HG03066 (cell line): ENCODE results near the gene SLC22A31.
"Not testable (repeated sequence)": the region's sequence is repeated elsewhere in the genome, so short reads cannot be mapped to it uniquely, and the experiment has no call there.

Experiments used
- ATAC-seq: cut with Tn5 transposase; IDR thresholded peaks from one replicate; pipeline ENCODE4 v1.9.1; 2021; ENCODE audit warnings: low read depth; ENCODE audit not compliant: unreplicated experiment

SLC22A31 gene

DNA sequence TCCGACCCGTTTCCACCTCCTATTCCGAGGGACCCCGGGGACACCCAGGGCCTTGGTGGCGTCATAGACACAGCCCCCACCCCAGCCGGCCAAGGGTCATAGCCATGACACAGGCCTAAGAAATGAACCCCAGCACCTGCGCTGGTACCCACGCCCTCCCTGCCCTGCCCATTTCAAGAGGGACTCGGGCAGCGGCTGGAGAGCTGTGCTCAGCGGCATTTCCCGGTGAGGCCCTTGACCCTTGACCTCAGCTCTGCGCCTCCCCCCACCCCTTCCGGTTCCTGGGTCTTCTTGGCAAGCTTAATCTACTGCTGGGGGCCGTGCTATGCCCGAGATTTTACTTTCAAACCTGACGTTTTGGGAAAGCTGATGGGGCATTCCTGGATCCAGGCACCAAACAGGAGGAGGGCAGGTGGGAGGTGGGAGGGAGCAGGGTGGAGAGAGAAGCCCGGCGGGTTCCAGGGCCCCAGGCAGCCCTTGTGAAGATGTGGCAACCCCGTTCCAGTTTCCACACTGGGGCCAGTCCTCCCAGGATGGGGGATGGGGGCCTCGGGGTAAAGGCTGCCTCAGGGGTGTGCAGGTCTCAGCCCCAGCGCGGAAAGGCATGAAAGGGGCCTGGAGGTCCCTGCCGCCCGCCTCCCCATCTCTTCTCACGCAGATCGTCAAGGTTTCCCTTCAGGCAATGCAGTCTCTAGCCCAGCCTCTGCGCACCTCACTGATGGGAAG is at the start of gene SLC22A31:
Gene SLC22A31 (minus strand): TSS at position 414 of the 726 bp plus-strand sequence. CDS start 36 bp downstream, at position 378.
- no peak for ATAC-seq

DNA sequence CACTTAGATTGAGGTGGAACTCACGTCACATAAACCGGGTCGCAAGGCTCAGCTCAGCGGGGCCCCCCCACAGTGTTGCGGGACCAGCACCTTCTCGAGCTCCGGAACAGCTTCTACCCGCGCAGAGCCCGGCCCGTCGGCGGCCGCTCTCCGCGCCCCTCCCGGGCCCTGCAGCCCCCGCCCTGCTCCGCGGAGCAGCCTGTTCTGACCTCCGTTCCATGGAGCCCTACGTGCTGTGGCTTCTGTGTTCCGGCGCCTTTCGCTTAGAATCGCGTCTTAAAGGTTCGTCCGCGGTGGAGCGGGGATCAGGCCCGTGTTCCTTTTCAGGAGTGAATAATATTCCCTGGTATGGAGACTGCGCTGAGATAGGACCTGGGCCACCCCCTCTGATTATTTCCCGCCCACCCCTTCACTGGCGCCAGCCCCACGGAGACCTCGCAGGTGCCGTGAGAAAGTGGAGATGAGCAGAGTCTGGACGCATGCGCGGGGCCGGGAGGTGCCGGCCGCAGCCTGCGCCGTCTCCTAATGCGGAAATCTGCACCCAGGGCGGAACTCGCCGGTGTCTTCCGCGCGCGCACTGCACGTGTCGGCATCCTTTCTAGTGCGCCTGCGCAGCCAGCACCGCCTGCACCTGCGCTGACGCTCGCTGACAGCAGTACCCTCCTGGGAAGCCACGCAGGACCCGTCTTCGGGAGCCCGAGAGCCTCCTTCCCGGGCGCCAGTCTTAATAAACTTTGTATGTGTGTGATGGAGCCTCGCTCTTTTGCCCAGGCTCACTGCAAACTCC is 48.1 kb upstream of the SLC22A31 start:
- no peak for ATAC-seq

DNA sequence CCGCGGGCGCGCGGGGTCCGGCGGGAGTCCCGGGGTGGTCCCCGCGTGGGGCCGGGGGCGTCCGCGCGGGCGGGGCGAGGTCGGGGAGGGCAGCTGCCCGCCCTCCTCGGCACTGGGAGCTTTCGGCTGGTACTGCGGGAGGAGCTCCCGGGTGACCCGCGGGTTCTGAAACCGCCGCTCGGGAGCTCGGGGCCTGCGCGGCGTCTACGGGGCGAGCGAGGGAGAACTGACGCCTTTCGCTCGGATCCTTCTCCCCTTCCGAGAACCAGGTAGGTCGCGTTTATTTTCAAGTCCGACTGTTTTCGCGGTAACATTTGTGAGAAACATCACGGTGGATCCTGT is 47.4 kb upstream of the SLC22A31 start:
- not testable (repeated sequence) for ATAC-seq

DNA sequence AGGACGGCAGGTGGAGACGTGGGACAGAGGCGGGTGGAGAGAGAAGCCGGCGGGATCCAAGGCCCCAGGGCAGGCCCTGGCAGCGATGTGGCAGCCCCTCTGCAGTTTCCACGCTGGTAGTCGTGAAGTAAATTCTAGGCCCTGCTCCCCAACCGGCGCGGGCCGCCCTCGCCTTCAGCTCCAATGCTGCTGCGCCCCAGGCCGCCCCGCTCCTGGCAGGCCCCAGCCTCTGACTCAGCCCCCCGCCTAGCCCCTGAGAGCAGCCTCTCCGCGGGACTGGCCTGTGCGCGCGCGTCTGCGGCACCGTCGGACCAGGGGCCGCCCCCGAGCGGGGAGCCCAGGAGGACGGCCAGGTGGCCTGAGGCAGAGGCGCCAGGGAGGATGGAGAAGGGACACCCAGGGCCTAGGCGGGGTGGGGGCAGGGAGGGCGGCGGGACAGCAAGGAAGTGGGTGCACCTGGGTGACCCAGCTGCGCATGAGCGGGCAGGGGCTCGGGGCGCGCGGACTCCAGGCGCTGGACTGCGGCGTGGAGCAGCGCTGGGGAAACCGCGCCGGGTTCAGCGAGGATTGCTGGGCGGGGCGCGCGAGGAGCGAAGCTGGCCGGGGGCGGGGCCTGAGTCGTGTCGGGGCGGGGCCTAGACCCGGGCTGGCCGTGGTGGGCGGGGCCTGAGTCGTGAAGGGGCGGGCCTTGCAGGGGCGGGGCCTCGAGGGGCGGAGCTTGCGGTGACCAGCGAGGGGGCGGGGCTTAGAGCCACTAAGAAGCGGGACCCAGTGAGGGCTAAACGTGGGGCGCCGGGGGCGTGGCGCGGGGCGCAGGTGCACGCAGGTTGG is 46.8 kb upstream of the SLC22A31 start:
- ATAC-seq, result peak; percentile 68

DNA sequence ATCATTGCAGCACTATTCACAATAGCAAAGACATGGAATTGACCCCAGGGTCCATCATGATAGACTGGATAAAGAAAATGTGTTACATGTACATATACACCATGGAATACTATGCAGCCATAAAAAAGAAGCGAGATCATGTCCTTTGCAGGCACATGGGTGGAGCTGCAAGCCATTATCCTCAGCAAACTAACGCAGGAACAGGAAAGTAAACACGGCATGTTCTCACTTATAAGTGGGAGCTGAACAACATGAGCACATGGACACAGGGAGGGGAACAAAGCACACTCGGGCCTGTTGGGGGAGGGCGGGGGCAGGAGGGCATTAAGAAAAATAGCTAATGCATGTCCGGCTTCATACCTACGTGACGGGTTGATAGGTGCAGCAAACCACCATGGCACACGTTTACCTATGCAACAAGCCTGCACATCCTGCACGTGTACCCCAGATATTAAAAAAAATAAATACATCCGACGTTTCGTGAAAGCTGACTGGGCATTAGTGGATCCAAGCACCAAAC is 46.1 kb upstream of the SLC22A31 start:
- ATAC-seq, result no peak

DNA sequence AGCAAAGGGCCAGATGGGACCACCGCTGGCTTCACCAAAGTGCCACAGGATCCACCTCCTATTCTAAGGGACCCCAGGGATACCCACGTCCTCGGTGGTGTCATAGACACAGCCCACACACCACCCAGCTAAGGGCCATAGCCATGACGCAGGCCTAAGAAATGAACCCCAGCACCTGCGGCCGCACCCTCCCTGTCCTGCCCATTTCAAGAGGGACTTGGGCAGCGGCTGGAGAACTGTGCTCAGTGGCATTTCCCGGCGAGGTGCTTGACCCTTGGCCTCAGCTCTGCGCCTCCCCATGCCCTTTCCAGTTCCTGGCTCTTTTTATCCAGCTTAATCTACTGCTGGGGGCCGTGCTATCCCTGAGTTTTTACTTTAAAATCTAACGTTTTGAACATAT is 44.4 kb upstream of the SLC22A31 start:
- ATAC-seq, result no peak

DNA sequence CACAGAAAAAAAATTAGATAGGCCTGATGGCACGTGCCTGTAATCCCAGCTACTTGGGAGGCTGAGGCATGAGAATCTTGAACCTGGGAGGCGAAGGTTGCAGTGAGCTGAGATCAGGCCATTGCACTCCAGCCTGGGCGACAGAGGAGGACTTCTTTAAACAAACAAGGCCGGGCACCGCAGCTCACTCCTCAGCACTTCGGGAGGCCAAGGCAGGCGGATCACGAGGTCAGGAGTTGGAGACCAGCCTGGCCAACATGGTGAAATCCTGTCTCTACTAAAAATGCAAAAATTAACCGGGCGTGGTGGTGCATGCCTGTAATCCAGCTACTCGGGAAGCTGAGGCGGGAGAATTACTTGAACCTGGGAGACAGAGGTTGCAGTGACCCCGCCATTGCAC is 43.9 kb upstream of the SLC22A31 start:
- ATAC-seq, result not testable (repeated sequence)

DNA sequence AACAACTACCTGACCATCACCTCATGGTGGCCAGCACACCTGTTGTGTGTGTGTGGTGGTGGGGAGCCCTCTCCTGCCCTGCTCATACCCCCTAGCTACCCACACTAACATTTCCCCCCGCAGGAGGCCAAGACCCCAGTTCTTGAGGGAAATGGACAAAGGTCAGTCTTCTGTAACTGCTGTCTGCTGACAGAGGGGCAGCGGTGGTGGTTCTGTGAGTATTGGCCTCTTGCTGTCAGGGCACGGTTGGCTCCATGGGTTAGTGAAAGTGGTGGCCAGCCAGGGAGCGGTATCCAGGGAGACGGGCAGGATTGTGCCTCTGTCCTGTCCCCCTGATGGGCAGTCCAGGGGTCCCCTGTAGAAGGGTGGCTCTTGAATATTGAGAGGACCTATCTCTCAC is 43.3 kb upstream of the SLC22A31 start:
- ATAC-seq, result no peak

DNA sequence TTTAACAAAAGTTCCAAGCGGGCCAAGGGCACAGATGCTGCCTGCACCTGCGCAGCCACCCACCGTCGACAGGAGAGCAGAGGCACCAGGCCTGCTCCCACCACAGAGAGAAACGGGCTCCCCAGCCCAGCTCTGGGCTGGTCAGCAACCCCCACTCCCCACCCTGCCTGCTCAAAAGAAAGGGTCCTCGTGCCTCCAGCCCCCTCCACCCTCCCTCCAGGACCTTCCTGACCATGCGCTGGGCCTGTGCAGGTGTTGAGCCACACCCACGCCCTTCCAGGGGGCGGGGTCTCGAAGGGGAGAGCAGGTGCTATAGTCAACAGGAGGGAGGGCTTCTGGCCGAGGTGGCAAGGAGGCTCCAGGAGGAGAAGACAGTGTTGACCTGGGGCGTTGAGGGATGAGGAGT is 42.5 kb upstream of the SLC22A31 start:
- no peak for ATAC-seq

DNA sequence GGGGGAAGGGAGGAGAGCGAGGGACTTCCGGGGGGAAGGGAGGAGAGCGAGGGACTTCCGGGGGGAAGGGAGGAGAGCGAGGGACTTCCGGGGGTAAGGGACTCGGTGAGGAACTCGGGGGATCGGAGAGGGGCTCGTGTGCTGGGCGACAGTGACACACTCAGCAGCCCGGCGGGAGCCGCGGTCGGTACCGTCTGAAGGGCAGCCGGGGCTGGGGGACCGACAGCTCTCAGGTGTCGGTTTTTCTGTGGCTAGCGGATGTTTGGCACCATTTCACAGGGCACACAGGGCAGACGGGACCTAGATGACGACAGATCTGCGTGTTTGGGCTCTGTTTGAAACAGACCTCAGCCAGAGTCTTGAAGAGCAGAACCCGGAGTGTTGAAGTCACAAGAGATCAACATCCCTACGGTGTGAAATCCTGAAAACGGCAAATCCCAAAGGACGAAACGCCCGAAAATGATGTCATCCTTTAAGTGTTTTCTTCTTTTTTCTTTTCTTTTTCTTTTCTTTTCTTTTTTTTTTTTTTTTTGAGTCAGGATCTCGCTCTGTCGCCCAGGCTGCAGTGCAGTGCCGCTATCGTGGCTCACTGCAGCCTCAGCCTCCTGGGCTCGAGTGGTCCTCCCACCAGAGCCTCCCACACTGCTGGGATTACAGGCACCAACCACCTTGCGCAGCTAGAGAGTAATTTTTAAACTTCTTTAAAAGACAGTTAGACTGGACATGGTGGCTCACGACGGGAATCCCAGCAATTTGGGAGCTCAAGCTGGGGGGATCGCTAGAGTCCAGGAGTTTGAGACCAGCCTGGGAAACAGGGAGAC is 41.1 kb upstream of the SLC22A31 start:
- peak; percentile 75 for ATAC-seq

DNA sequence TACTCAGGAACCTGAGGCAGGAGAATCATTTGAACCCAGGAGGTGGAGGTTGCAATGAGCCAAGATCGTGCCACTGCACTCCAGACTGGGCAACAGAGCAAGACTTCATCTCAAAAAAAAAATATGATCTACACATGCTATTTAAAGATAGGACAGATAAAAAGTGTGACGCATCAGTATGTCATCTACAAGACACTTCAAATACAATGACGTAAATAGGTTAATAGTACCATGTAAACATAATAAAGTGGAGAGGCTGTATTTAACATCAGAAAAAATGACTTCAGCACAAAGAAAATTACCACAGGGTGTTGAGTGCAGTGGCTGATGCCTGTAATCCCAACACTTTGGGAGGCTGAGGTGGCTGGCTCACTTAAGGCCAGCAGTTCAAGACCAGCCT is 37.4 kb upstream of the SLC22A31 start:
- no peak for ATAC-seq

DNA sequence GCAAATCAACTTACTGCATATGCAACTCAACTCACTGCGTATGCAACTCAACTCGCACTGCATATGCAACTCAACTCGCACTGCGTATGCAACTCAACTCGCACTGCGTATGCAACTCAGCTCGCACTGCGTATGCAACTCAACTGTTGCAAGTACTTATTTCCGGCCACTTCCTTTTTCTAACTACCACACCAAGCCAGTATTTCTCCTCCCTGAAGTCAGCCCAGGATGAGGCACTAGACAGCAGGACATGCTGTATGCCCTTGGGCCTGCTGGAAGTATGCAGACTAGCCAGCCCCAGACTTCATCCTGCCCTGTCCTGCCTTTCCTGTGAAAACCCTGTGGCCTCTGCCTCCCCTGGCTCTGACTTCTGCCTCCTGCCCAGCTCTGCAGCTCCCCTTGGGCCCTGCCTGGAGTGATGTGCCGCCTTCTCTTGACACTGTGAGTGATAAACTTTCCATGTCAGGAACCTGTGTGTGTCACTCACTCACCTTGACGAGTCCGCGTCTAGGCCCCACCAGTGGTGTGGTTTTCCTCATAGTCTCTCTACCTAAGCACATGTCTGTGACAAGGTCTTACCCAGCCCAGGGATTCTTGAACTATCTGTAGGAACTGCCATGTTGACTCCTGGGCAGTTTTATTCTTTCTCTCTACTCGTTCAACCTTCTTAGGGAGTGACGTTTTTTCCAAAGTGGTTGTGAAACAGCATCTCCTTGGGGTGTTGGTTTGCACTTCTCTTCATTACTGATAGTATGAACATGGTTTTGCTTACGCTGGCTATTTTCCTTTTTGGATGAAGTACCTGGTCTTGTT is 33.5 kb upstream of the SLC22A31 start:
- ATAC-seq, result no peak

DNA sequence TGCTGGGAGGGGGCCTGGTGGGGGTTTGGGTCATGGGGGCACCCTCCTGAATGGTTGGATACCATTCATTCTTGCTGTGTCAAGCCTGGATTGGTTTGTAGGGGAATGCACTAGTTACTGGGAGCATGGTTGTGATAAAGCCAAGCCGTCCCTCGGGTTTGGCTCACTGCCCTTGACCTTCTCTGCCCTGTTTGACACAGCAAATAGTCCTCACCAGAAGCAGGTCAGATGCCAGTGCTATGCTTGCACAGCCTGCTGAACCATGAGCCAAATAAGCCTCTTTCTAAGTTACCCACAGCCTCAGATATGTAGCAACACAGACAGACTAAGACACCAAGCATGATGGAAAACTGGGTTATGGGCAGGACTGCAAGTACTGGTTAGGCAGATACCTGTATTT is 31.8 kb upstream of the SLC22A31 start:
- no peak for ATAC-seq

DNA sequence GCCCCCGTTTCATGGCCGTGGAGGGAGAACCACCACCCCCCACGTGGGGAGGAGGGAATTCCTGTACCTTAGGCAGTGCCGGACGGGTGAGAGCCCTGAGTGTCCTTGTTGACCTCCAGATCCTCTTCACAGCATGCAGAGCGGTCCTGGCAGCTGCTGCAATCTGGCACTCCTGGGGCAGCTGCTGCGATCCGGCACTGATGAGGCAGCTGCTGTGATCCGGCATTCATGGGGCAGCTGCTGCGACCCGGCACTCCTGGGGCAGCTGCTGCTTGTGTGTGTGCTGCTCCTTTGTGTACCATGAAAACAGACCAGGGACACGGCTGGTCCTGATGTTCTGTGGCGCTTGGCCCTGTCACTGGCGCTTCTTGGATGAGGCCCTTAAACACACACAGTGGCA is 29.9 kb upstream of the SLC22A31 start:
- no peak for ATAC-seq

DNA sequence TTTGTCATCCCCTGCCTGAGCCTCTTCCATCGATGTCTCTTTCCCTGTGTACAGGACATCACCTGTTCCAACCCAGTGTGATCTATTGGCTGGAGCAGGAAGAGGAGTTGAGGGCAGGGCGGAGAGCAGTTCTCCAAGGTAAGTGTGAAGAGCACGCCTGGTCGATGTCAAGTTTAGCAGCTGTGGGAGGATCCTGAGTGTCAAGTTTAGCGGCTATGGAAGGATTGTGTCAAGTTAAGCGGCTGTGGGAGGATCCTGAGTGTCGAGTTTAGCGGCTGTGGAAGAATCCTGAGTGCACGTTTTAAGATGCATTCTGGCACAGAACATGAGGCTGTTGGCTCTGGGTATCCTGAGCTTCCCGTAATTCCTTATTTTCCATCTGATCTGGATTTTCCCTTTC is 24.3 kb upstream of the SLC22A31 start:
- ATAC-seq, result no peak

DNA sequence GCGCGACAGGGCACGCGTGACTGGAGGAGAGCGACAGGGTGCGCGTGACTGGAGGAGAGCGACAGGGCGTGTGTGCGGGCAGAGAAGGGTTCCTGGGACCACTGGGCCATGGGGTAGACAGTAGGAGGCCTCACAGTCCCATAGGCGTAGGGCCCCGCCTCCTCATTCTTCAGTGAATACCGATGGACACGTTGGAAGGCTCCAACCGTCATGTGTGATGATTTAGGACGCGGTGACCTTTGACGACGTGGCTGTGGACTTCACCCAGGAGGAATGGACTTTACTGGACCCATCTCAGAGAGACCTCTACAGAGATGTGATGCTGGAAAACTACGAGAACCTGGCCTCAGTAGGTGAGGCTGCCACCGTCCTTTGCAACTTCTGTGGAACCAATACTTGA is 22.6 kb upstream of the SLC22A31 start:
- no peak for ATAC-seq

DNA sequence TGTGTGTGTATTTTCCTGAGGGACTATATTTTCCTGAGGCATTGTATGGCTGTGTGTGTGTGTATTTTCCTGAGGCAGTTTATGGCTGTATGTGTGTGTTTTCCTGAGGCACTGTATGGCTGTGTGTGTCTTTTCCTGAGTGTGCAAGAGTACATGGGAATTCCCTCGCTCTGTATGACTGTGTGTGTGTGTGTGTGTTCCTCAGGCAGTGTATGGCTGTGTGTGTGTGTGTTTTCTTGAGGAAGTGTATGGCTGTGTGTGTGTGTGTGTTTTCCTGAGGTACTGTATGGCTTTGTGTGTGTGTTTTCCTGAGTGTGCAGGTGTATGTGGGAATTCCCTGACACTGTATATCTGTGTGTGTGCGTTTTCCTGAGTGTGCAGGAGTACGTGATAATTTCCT is 21.3 kb upstream of the SLC22A31 start:
- no peak for ATAC-seq

DNA sequence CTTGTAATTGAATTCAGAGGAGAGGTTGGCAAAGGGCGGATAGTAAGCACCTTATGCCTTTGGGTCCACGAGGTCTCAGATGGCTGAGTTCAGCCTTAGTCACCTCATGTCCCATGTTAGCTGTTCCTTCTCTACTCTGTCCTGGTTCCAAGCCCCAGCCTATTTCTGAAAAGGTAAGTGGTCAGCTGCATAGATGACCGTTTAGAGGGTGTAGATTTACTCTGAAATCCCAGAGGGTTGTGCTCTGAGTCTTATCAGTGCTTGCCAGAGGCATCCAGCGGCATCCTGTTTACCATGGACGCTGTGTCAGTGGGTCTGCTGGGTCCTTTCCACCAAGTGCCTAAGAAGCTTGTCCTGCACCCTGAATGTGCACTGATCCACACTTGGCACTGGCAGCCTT is 19.0 kb upstream of the SLC22A31 start:
- ATAC-seq, result no peak

DNA sequence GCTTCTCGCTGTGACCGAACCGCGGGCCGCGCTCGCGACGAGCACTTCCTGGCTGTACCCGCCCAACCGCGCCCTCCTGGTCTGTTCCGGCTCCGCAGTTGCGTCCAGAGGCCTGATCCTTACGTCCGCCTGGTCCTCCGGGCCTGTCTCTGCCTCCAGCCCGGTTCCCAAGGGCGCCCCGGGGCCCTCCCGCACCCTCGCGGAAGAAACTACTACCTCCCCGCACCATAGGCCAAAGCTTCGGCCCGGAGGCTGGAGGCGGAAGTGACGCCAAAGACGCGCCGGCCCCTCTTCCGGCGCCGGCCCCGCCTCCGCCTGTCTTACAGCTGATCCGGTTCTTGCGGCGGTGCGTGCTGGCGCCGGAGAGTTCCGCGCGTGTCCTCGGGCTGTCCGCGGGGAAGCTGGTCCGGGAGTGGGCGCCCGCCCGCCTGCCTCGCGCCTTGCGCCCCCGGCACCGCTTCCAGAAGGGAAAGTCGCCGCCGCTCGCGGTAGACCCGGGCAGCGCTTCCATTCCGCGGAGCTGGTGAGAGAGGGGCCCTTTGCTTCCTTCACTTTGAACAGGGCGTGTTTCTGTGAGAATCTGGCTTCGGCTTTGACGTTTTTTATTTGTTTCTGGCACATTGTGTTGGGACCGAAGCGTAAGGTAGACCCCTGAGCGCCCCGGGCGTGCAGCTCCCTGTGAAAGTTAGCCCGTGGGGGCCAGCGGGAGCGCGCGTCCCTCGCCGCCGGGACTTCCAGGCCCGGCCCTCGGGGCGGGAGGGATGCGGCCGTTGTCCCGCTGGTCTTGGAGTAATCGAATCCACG is 17.3 kb upstream of the SLC22A31 start, which contains the start of gene ZNF778:
Gene ZNF778 (plus strand): TSS at position 316 of the 804 bp plus-strand sequence. CDS start 3,425 bp downstream, outside the sequence.
- peak; percentile 67 for ATAC-seq
